Stimulated activated CD4-positive, alpha-beta T cell treated with anti-CD3 and anti-CD28 coated beads, TNF-alpha, amount 100 ng/mL, for 24 hours (primary cell): ENCODE results near the gene PDGFRB.

ENCODE experiments used
- DNase-seq, 3 experiments: peaks; one replicate each; pipeline ENCODE4 v3.0.0-alpha.2; 2020; ENCODE audit warnings: low read depth in 3 of 3

PDGFRB gene

GRCh38 chr5:150181766-150182545 is 26.3 kb upstream of the PDGFRB start:
- no peak for DNase-seq

- DNase-seq, result no peak
Observed at GRCh38 chr5:150181027-150181426, 25.4 kb upstream of the PDGFRB start.

- no peak for DNase-seq
Observed at GRCh38 chr5:150180241-150181026, 24.8 kb upstream of the PDGFRB start.

- DNase-seq, result no peak
Observed at GRCh38 chr5:150179019-150179620, 23.5 kb upstream of the PDGFRB start.

- no peak for DNase-seq
Observed at GRCh38 chr5:150178262-150178661, 22.6 kb upstream of the PDGFRB start.

- no peak for DNase-seq
Observed at GRCh38 chr5:150177721-150178120, 22.1 kb upstream of the PDGFRB start.

GRCh38 chr5:150176745-150177477 is 21.3 kb upstream of the PDGFRB start:
- DNase-seq, result no peak

GRCh38 chr5:150175536-150175935 is 19.9 kb upstream of the PDGFRB start:
- DNase-seq, result no peak

GRCh38 chr5:150175076-150175475 is 19.4 kb upstream of the PDGFRB start:
- DNase-seq, result no peak

- DNase-seq, result no peak
Observed at GRCh38 chr5:150174285-150174684, 18.6 kb upstream of the PDGFRB start.

GRCh38 chr5:150173161-150173560 is 17.5 kb upstream of the PDGFRB start:
- DNase-seq, result no peak

- no peak for DNase-seq
Observed at GRCh38 chr5:150172556-150172955, 16.9 kb upstream of the PDGFRB start.

GRCh38 chr5:150172145-150172544 is 16.5 kb upstream of the PDGFRB start:
- DNase-seq, result no peak

- no peak for DNase-seq
Observed at GRCh38 chr5:150168864-150169263, 13.2 kb upstream of the PDGFRB start.

- no peak for DNase-seq
Observed at GRCh38 chr5:150167908-150168307, 12.3 kb upstream of the PDGFRB start.

- DNase-seq, result no peak
Observed at GRCh38 chr5:150167512-150167850, 11.8 kb upstream of the PDGFRB start.

- DNase-seq, result no peak
Observed at GRCh38 chr5:150166650-150167511, 11.2 kb upstream of the PDGFRB start, which contains the start of gene CDX1. TSS of gene CDX1 (plus strand) at chr5:150166778. CDS start at chr5:150166877, 99 bp downstream.

- DNase-seq, result no peak
Observed at GRCh38 chr5:150166037-150166649, 10.5 kb upstream of the PDGFRB start.

GRCh38 chr5:150164211-150164980 is 8.8 kb upstream of the PDGFRB start:
- DNase-seq, result no peak

- no peak for DNase-seq
Observed at GRCh38 chr5:150163547-150164059, 8.0 kb upstream of the PDGFRB start.
